ENCODE measurements around the gene PYGO2.

PYGO2 gene

GRCh38 chr1:154957091-154957657, 4.4 kb downstream of the PYGO2 start:
- no peak for TF ChIP-seq CTCF (IDR thresholded peaks at IDR 0.05; ENCODE audit: low read depth, low read length)

GRCh38 chr1:154956544-154956941, 5.0 kb downstream of the PYGO2 start:
- peak overlapping the region; percentile 67 for H3K4me3 ChIP-seq (ENCODE audit: low read depth, low read length)
- TF ChIP-seq CTCF (IDR thresholded peaks at IDR 0.05; ENCODE audit: low read depth, low read length): no peak

More at GRCh38 chr1:154957091-154957657, 4.4 kb downstream of the PYGO2 start:
- no peak overlapping the region for H3K4me3 ChIP-seq (ENCODE audit: low read depth, low read length)

- H3K4me3 ChIP-seq (ENCODE audit: low read depth, low read length): peak within 1 kb of the TSS; percentile 67
- no peak for TF ChIP-seq CTCF (IDR thresholded peaks at IDR 0.05; ENCODE audit: low read depth, low read length)
Observed at GRCh38 chr1:154955718-154956543, 5.7 kb downstream of the PYGO2 start, which contains the start of gene PBXIP1. PBXIP1 (minus strand) TSS chr1:154956099; CDS start chr1:154953721, 2,378 bp downstream.

GRCh38 chr1:154955039-154955717, 6.4 kb downstream of the PYGO2 start:
- peak overlapping the region; percentile 67 for H3K4me3 ChIP-seq (ENCODE audit: low read depth, low read length)
- TF ChIP-seq CTCF (IDR thresholded peaks at IDR 0.05; ENCODE audit: low read depth, low read length): no peak

GRCh38 chr1:154954541-154954940, 7.0 kb downstream of the PYGO2 start:
- peak overlapping the region; percentile 67; the same call in 1 of the 2 replicates for H3K4me3 ChIP-seq (ENCODE audit: low read depth, low read length)
- TF ChIP-seq CTCF (IDR thresholded peaks at IDR 0.05; ENCODE audit: low read depth, low read length): no peak

GRCh38 chr1:154953611-154954038, 8.0 kb downstream of the PYGO2 start:
- no peak overlapping the region for H3K4me3 ChIP-seq (ENCODE audit: low read depth, low read length)
- TF ChIP-seq CTCF (IDR thresholded peaks at IDR 0.05; ENCODE audit: low read depth, low read length): no peak

Measured in WI38 (cell line).